ENCODE results near the gene CDKL5. TPM values are rescaled to one million over a fixed set of nuclear protein-coding genes. Genes with fewer than 3 reads are reported as not detected.

Gene CDKL5
- total and polyA plus RNA-seq, 2 experiments from 2014 or later, result 7.5 to 13.7 TPM

GRCh38 chrX:18557879-18558278 lies 132.5 kb downstream of the CDKL5 start:
- ATAC-seq (no peak), DNase-seq (ENCODE audit: low spot score) (no peak)
- H3F3A ChIP-seq (replicated peaks; ENCODE audit: low read depth), result no peaks in the 10 kb centered on the region
- H3K27me3 ChIP-seq (ENCODE audit: insufficient read depth), result no peaks in the 10 kb centered on the region
- TF ChIP-seq, protein P1, sequence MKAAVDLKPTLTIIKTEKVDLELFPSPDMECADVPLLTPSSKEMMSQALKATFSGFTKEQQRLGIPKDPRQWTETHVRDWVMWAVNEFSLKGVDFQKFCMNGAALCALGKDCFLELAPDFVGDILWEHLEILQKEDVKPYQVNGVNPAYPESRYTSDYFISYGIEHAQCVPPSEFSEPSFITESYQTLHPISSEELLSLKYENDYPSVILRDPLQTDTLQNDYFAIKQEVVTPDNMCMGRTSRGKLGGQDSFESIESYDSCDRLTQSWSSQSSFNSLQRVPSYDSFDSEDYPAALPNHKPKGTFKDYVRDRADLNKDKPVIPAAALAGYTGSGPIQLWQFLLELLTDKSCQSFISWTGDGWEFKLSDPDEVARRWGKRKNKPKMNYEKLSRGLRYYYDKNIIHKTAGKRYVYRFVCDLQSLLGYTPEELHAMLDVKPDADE (IDR thresholded peaks at IDR 0.05), result no peak
- TF ChIP-seq STAT1 (IDR thresholded peaks at IDR 0.05; ENCODE audit: unreplicated experiment) (no peak), ZNF114 (CRISPR knock-in tag; IDR thresholded peaks at IDR 0.05) (no peak), CREB1 (CRISPR knock-in tag; IDR thresholded peaks at IDR 0.05; ENCODE audit: low read depth) (no peak), ZNF462 (CRISPR knock-in tag; IDR thresholded peaks at IDR 0.05) (no peak), NANOG (IDR thresholded peaks at IDR 0.05; ENCODE audit: borderline replicate concordance) (no peak), JUNB (IDR thresholded peaks at IDR 0.05; ENCODE audit: unreplicated experiment) (no peak), ZNF331 (CRISPR knock-in tag; IDR thresholded peaks at IDR 0.05; ENCODE audit: low read depth) (no peak), POLR2AphosphoS5 (IDR thresholded peaks at IDR 0.05; ENCODE audit: low read depth) (no peak)
- TF ChIP-seq, protein P2, sequence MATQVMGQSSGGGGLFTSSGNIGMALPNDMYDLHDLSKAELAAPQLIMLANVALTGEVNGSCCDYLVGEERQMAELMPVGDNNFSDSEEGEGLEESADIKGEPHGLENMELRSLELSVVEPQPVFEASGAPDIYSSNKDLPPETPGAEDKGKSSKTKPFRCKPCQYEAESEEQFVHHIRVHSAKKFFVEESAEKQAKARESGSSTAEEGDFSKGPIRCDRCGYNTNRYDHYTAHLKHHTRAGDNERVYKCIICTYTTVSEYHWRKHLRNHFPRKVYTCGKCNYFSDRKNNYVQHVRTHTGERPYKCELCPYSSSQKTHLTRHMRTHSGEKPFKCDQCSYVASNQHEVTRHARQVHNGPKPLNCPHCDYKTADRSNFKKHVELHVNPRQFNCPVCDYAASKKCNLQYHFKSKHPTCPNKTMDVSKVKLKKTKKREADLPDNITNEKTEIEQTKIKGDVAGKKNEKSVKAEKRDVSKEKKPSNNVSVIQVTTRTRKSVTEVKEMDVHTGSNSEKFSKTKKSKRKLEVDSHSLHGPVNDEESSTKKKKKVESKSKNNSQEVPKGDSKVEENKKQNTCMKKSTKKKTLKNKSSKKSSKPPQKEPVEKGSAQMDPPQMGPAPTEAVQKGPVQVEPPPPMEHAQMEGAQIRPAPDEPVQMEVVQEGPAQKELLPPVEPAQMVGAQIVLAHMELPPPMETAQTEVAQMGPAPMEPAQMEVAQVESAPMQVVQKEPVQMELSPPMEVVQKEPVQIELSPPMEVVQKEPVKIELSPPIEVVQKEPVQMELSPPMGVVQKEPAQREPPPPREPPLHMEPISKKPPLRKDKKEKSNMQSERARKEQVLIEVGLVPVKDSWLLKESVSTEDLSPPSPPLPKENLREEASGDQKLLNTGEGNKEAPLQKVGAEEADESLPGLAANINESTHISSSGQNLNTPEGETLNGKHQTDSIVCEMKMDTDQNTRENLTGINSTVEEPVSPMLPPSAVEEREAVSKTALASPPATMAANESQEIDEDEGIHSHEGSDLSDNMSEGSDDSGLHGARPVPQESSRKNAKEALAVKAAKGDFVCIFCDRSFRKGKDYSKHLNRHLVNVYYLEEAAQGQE (IDR thresholded peaks at IDR 0.05; ENCODE audit: unreplicated experiment), result no peak
- TF ChIP-seq, protein P3, sequence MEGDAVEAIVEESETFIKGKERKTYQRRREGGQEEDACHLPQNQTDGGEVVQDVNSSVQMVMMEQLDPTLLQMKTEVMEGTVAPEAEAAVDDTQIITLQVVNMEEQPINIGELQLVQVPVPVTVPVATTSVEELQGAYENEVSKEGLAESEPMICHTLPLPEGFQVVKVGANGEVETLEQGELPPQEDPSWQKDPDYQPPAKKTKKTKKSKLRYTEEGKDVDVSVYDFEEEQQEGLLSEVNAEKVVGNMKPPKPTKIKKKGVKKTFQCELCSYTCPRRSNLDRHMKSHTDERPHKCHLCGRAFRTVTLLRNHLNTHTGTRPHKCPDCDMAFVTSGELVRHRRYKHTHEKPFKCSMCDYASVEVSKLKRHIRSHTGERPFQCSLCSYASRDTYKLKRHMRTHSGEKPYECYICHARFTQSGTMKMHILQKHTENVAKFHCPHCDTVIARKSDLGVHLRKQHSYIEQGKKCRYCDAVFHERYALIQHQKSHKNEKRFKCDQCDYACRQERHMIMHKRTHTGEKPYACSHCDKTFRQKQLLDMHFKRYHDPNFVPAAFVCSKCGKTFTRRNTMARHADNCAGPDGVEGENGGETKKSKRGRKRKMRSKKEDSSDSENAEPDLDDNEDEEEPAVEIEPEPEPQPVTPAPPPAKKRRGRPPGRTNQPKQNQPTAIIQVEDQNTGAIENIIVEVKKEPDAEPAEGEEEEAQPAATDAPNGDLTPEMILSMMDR (conservative IDR thresholded peaks at IDR 0.05; ENCODE audit: low read depth in 2 of 2), result no peak
- H3K9me3 Mint-ChIP-seq, result no peaks in the 10 kb centered on the region
- peaks cover 9% of the 10 kb centered on the region; the same call in 2 of the 3 replicates for H3K4me1 Mint-ChIP-seq
- peaks cover 2% of the 10 kb centered on the region for H3K27me3 Mint-ChIP-seq (ENCODE audit: insufficient read depth, low read depth, poor library complexity)
- H4K20me1 ChIP-seq (replicated peaks; ENCODE audit: insufficient read depth), result no peaks in the 10 kb centered on the region
- no peaks in the 10 kb centered on the region; the same call in 2 of the 3 replicates for H3K36me3 Mint-ChIP-seq (ENCODE audit: low read depth)
- H3K27ac Mint-ChIP-seq, result no peak overlapping the region
- H3K4me1 ChIP-seq (ENCODE audit: insufficient read depth), result no peaks in the 10 kb centered on the region
- H3K36me3 ChIP-seq (ENCODE audit: insufficient read depth), result no peaks in the 10 kb centered on the region
- no peak overlapping the region for H3K4me3 Mint-ChIP-seq
- no peaks in the 10 kb centered on the region for H3K9me2 ChIP-seq (ENCODE audit: insufficient read depth)
- H2AFZ ChIP-seq, result no peak overlapping the region
- no peak overlapping the region for H3K4me3 ChIP-seq
- no peak overlapping the region for H3K27ac ChIP-seq (ENCODE audit: low read depth)
- H3K4me2 ChIP-seq, result no peak overlapping the region
- 0 out of 2 replicates have a peak, but pooled peaks cover 6% of the 10 kb centered on the region for H3K79me2 ChIP-seq (replicated peaks; ENCODE audit: insufficient read depth)

Measured in GM23338 (cell line).